VCaP (cell line): Measurements from ENCODE around the gene CADM1.

Experiments
- H3K27ac ChIP-seq: fragments of 450-650 bp; 2 replicates; pipeline ENCODE4 v1.5.1; 2017
- TF ChIP-seq, protein P1 (sequence below): fragments of 450-650 bp; conservative IDR thresholded peaks from 2 replicates; pipeline ENCODE4 v1.5.1; 2017; ENCODE audit warnings: mild to moderate bottlenecking, moderate library complexity

Gene CADM1

DNA sequence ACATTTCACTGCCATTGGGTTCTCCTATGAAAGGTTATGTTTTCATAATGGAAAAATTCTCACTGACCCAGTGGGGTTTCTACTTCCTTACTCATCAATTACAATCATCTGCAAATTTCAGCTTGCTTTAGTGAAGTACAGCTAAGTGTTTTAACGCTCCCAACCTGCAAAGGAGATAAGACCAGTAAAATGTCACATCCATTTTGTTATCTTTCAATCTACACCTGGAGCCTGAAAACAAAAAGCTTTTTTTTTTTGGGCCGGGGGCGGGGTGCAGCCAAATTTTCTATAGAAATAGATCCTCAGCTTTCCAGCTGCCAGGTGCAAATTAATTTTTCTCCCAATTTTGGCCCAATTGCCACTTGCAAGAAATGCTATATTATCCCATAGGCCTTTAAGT, 40.6 kb downstream of the CADM1 start:
- TF ChIP-seq, protein P1, sequence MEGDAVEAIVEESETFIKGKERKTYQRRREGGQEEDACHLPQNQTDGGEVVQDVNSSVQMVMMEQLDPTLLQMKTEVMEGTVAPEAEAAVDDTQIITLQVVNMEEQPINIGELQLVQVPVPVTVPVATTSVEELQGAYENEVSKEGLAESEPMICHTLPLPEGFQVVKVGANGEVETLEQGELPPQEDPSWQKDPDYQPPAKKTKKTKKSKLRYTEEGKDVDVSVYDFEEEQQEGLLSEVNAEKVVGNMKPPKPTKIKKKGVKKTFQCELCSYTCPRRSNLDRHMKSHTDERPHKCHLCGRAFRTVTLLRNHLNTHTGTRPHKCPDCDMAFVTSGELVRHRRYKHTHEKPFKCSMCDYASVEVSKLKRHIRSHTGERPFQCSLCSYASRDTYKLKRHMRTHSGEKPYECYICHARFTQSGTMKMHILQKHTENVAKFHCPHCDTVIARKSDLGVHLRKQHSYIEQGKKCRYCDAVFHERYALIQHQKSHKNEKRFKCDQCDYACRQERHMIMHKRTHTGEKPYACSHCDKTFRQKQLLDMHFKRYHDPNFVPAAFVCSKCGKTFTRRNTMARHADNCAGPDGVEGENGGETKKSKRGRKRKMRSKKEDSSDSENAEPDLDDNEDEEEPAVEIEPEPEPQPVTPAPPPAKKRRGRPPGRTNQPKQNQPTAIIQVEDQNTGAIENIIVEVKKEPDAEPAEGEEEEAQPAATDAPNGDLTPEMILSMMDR, result no peak
- H3K27ac ChIP-seq, result no peak overlapping the region

DNA sequence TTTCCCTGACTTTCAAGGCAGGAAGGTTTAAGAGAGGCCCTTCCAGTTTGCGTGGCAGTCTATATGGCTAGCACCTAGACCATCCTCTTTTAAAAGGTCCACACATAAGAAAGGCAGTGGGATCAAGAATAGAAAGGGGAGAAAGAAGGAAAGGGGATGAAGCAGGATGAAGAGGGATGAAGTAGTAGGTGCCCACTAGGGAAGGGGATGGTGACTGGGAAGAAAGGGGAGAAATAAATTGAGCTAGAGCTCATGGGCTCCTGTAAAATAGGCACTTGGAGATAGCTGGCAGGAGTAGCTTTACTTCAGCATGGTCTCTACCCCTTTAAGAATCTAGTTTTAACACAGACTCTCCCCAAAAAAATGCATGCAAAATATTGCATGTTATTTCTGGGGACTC, 41.5 kb downstream of the CADM1 start:
- H3K27ac ChIP-seq, result no peak overlapping the region
- TF ChIP-seq, protein P1, result no peak

DNA sequence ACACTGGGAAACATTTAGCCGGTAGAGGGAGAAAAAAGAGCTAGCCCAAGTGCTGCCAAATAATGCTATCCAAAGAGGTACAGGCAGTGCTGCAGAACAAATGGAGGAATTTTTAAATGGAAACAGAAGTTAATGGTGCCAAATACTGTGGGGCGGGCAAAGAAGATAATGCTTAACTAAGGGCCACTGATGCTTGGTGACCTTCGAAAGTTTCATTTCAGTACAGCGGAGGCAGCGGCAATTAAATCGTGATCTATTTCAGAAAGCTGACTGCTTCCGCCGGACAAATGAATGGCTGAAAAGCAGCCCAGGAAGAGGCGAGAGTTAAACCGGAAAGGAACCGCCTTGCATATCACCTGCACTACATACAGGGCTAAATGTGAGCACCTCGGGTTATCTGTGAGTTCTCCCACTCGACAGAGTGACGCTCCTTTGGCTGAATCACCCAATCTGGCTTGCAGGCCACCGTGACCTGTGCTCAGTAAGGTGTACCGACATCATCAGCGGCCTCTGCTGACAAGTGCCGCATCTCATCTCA, 42.1 kb downstream of the CADM1 start:
- TF ChIP-seq, protein P1, result no peak
- no peak overlapping the region for H3K27ac ChIP-seq

DNA sequence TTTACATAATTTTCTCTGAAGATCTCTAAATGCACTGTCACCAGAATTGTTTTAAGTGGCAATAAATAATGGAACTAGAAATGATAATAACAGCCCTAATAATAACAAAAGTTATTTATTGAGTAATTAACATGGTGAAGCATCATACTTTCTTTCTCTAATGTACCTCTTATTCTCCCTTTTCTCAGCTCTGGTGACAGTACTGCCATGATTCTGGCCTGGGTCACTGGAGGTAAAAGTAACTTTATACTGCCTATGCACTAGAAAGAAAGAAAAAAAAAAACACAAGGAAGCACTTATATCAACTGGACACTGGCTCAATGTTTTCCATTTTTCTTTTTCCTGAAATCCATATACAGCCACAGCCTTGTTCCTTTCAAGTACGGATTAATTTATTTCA, 43.7 kb downstream of the CADM1 start:
- TF ChIP-seq, protein P1, result no peak
- no peak overlapping the region for H3K27ac ChIP-seq

DNA sequence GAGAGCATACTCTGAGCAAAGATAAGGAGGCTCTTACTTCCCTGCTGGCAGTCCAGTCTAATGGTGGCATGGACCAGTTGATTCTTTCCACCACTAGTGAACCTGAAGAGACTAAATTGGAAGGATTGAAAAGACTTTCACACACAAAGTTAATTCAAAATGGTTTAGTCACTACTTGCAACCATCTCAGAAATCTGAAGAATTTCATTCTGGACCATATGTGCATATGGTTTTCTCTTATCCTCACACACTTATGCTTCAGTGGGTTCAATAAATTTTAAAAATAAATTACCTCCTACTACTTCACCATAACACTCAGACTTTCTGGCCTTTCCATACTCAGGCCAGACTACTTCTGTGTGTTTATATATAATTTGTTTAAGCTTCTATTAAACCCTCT, 44.7 kb downstream of the CADM1 start:
- TF ChIP-seq, protein P1, result no peak
- no peak overlapping the region for H3K27ac ChIP-seq

DNA sequence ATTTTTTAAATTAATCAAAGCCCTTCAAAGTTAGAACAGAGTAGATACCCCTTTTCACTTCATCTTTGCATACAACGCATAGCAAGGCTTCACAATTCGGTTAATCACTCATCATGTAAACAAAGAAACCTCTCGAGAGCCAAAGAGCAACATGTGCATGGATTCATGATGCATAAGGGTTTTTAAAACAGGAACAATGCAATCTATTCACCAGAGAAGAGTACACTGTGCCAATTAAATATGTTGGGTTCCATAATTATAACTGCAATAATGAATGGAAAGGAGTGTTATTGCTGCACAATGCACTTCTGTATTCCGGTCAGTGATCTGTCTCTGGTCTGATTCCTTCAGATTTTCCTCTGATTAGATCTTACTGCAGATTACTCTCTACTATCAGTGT, 45.3 kb downstream of the CADM1 start:
- no peak overlapping the region for H3K27ac ChIP-seq
- TF ChIP-seq, protein P1, result no peak

DNA sequence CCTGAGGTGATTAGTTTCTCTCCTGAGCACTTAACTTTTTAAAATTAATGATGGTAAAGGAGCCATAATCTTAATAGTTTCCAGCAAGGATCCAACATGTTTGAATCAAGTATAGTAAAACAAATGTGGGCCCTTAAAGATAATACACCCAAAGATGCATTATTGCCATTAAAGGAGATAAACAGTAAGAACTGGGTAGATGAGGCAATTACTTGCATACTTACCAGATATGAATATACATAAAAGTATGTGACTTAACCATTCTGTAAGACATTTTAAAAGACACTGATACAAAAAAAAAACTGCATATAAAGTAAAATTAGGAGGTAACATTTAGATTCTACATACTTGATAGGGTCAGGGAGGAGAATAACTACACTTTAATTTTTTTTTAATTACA, 48.2 kb downstream of the CADM1 start:
- TF ChIP-seq, protein P1, result no peak
- H3K27ac ChIP-seq, result no peak overlapping the region
